Limb (tissue), 2 donors: ENCODE results near the gene NEK2.
"Not testable (repeated sequence)": the region's sequence is repeated elsewhere in the genome, so short reads cannot be mapped to it uniquely, and the experiment has no call there.

ENCODE experiments used
- DNase-seq, 2 donors: peaks; one replicate each; pipeline ENCODE4 v3.0.0-alpha.2; 2016; ENCODE audit errors: extremely low spot score in 2 of 2

NEK2 gene

DNA sequence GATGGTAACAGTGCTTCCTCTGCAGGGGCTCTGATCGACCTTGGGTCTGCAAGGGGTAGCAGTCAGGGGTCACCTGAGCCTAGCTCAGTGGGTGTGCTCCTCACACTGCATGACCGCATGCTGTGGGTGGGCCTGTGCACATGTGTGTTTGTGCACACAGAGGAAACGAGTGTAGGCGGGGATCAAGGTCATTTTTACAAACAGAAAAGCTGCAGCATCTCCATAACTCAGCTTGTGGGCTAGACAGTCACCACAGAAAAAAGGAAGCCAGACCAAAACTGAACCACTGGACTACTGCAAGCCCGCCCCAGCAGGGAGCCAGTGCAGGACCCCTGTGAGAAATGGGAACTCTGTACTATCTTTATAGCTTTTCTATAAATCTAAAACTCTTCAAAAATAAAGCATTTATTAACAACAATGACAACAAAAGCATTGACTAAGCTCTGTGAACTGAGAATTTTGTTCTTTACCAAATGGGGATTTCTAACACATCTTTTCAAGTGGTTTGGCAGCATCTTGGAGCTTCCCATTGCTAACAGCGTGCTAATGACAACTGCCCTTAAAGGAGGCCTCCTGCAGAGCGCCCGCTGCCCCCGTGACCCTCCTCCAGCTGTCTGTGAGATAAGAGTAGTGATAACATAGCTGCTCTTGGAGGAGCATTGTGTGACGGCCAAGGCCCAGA is 19.9 kb upstream of the NEK2 start:
- DNase-seq: no peak

- not testable (repeated sequence) for DNase-seq
These were observed 18.5 kb upstream of the NEK2 start for GRCh38 chr1:211693911-211694310.

GRCh38 chr1:211688421-211688820 is 13.0 kb upstream of the NEK2 start:
- DNase-seq: no peak

GRCh38 chr1:211687462-211688215 is 12.2 kb upstream of the NEK2 start:
- DNase-seq: no peak

DNA sequence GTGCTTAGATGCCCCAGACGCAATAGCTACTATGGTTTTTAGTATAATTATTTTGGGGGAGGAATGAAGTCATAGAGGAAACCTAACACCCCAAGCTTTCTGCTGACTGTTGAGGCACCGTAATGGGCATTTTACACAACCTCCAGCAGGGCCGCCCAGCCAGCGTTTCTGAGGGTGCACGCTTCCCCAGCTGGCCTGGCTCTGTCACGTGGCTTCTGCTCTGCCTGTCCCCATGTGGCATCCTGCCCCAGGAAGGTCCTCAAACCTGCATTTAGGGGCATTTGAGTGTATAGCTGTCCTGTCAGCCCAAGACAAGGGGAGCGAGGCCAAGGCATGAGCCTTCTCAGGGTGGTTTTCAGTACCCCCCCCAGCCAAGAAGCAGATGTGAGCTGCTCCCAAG is 10.4 kb upstream of the NEK2 start:
- no peak for DNase-seq

- no peak for DNase-seq
These were observed 9.4 kb upstream of the NEK2 start for GRCh38 chr1:211684791-211685190.

DNA sequence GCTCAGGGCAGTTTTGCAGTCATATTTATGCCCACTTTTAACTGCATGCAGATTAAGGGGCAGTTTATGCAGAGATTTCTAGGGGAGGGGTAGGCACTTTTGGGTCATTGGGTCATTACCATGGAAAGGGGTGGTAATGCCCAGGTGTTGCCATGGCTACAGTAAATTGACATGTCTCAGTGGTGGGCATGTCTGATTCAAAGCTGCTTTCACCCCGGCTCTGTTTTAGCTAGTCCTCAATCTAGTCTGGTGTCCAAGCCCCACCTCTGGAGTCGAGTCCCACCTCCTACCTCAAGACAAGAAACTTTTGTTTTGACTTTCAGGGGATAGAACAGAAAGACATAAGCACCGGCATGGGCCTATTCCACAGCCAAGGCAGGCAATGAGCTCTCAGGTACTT is 8.9 kb upstream of the NEK2 start:
- DNase-seq: no peak

DNA sequence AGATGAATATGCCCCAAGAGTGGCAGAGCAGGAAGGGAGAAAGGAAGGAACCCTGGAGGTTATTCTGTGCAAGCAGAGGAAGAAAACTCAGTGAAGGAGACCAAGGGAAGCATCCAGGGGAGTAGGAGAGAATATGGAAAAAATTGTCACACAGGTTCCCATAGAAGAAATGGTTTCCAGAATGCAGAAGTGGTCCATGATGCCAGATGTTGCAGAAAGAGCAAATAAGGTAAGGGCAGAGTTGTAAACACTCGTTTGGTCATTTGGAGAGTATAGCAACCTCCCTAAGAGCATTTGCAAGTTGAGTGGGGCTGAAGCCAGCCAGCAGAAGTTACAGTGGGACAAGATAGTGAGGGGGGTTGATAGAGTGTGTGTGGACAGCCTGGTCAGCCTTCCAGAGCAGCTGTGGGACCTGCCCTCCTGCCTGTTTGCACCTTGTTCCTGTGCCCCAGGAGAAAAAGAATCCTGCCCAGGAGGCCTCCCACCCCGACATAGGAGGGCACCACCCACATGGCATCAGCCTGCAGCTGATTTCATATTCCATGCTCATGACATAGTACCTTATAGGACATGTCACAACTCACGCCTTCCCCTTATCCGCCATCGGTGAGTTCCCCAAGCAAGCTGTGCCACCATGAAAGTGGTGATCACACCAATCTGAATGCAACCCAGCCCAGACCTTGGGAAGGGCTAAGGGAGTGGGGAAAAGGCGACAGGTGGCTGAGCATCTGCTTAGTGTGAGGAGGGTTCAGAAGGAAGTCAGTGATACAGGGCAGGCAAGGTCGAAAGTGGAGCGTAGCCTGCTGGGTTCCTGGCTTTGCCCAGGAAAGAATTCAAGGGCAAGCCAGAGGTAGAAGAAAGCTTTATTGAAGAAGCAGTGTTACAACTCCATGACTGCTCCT is 8.2 kb upstream of the NEK2 start:
- no peak for DNase-seq

DNA sequence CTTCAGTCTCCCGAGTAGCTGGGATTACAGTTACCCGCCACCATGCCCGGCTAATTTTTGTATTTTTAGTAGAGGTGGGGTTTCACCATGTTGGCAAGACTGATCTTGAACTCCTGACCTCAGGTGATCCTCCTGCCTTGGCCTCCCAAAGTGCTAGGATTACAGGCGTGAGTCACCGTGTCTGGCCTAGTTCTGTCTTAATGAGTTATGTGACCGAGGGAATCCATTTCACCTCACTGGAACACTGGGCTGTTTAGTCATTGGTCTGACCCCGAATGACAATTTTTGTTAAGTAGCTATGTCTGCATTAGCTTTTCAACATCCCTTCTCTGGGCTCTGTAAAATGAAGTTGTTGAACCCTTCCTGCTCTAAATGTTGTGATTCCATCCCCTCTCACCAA is 6.8 kb upstream of the NEK2 start:
- not testable (repeated sequence) for DNase-seq

- DNase-seq: peak; percentile 68 to 91
These were observed 5.4 kb upstream of the NEK2 start for GRCh38 chr1:211680752-211681327.

GRCh38 chr1:211677659-211678058 is 2.2 kb upstream of the NEK2 start:
- no peak for DNase-seq

GRCh38 chr1:211676761-211677160 is 1.3 kb upstream of the NEK2 start:
- DNase-seq: no peak

- DNase-seq: no peak
These were observed 724 bp upstream of the NEK2 start for GRCh38 chr1:211676106-211676583.

GRCh38 chr1:211667065-211667617 is 8.3 kb downstream of the NEK2 start:
- no peak for DNase-seq

DNA sequence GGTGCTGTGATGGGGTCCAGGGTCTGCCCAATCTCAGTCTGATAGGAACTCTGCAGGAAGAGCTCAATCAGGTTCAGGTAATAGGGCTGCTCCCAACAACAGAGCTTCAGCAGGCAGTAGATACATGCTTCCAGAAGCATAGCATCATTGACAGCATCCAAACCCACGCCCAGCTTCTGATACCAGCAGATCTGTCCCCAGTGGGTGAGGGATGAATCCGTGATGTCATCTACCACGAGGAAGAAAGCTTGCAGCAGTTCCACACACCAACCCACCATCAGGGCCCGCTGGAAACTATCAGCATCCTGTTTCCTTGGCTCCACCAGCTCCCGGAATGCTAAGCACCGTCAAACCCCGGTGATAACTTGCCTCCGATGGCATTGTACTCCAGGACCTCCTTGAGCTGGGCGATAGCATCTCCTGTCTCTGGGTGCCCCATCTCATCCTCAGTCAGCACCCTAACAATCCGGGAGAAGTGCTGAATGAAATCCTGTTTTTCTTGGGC is 14.7 kb downstream of the NEK2 start:
- DNase-seq: no peak

GRCh38 chr1:211656728-211657127 is 18.7 kb downstream of the NEK2 start:
- DNase-seq: peak in 1 of 2 donors; percentile 22

- DNase-seq: peak; percentile 92
These were observed 20.3 kb downstream of the NEK2 start for GRCh38 chr1:211654838-211655787.

- no peak for DNase-seq
These were observed 21.4 kb downstream of the NEK2 start for GRCh38 chr1:211653959-211654496.

- no peak for DNase-seq
These were observed 22.1 kb downstream of the NEK2 start for GRCh38 chr1:211653293-211653692.

DNA sequence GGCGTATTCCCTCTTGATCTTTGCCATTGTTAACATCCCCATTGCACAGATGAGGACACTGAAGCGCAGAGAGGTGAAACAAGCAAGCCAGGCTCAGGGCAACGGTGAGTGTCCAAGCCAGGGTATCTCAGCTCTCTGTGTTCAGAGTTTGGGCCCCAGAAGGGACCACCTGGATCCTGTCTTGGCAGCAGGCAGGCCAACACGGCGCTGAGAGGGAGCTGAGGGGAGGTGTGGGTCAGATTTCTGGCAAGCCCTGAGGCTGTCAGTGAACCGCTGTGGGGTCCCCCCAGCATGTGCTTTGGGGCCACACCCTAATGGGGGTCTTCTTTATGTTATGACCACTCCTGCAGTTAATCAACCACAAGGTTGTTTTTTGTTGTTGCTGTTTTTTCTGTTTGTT is 23.1 kb downstream of the NEK2 start:
- no peak for DNase-seq
